WTC11 (cell line): Measurements from ENCODE around the gene FYN. TPM values are rescaled to one million over a fixed set of nuclear protein-coding genes. Genes with fewer than 3 reads are reported as not detected.

Source experiments
- ATAC-seq: fragments of 200-7000 bp; cut with Tn5 transposase; 2 replicates; pipeline ENCODE4 v1.10.0; 2021; ENCODE audit warnings: mild to moderate bottlenecking, moderate library complexity
- CTCF ChIA-PET: fragments of 300-600 bp; sonication (Branson Sonifier 250); formaldehyde crosslinking; loops from one replicate; lab custom pipeline; 2021; ENCODE audit warnings: antibody characterized with exemption; lab: Charles Lee
- POLR2A ChIA-PET: fragments of 350-600 bp; sonication (Branson Sonifier 250); formaldehyde crosslinking; loops from one replicate; lab custom pipeline; 2021; ENCODE audit warnings: antibody characterized with exemption; lab: Charles Lee
- DNase-seq: peaks from one replicate; pipeline ENCODE4 v3.0.0; 2021; ENCODE audit warnings: low spot score
- H3K27ac Mint-ChIP-seq: 2 replicates; pipeline ENCODE4 v1.8.0; 2021; ENCODE audit warnings: mixed read lengths
- H3K27me3 Mint-ChIP-seq: 2 replicates; pipeline ENCODE4 v1.8.0; 2021; ENCODE audit warnings: low read depth, mild to moderate bottlenecking, moderate library complexity, mixed read lengths
- H3K36me3 Mint-ChIP-seq: 2 replicates; pipeline ENCODE4 v1.8.0; 2021; ENCODE audit warnings: mixed read lengths
- H3K4me1 Mint-ChIP-seq: 2 replicates; pipeline ENCODE4 v1.8.0; 2022; ENCODE audit warnings: mixed read lengths
- H3K4me3 Mint-ChIP-seq: 2 replicates; pipeline ENCODE4 v1.8.0; 2021; ENCODE audit warnings: mild to moderate bottlenecking, moderate library complexity, mixed read lengths
- H3K9me3 Mint-ChIP-seq: 2 replicates; pipeline ENCODE4 v1.8.0; 2021; ENCODE audit warnings: mixed read lengths
- CDX4 ChIP-seq: fragments of 250-450 bp; sonication (Bioruptor Pico); IDR thresholded peaks from 2 replicates; pipeline ENCODE4 v1.9.0; 2021; ENCODE audit warnings: moderate library complexity, mild to moderate bottlenecking, inconsistent platforms, borderline replicate concordance
- E2F4 ChIP-seq: sonication (generic); formaldehyde crosslinking; IDR thresholded peaks from 2 replicates; pipeline ENCODE4 v1.8.1; 2022; ENCODE audit warnings: low read depth, mild to moderate bottlenecking, moderate library complexity, missing genetic modification reagents, borderline replicate concordance
- HMGA2 ChIP-seq: fragments of 250-450 bp; sonication (Bioruptor Pico); IDR thresholded peaks from 2 replicates; pipeline ENCODE4 v1.4.0; 2021; ENCODE audit warnings: mild to moderate bottlenecking, moderate library complexity
- NFATC4 ChIP-seq: fragments of 250-450 bp; sonication (Bioruptor Pico); IDR thresholded peaks from 2 replicates; pipeline ENCODE4 v1.9.0; 2021; ENCODE audit warnings: mild to moderate bottlenecking
- SMAD4 ChIP-seq: sonication (generic); formaldehyde crosslinking; IDR thresholded peaks from 2 replicates; pipeline ENCODE4 v1.8.0; 2022; ENCODE audit warnings: mild to moderate bottlenecking, missing genetic modification reagents
- SP1 ChIP-seq: sonication (generic); formaldehyde crosslinking; conservative IDR thresholded peaks from 2 replicates; pipeline ENCODE4 v1.8.1; 2022; ENCODE audit warnings: missing genetic modification reagents
- total RNA-seq: library from RNA; stranded (reverse); gene quantifications from 3 replicates; pipeline ENCODE4 v1.2.3, GENCODE V29; 2021
- TF ChIP-seq, protein P1 (sequence below): sonication (generic); formaldehyde crosslinking; IDR thresholded peaks from 2 replicates; pipeline ENCODE4 v1.8.1; 2023; ENCODE audit warnings: mild to moderate bottlenecking, moderate library complexity, missing genetic modification reagents
- TF ChIP-seq, protein P2 (sequence below): sonication (generic); formaldehyde crosslinking; IDR thresholded peaks from 2 replicates; pipeline ENCODE4 v1.8.1; 2022; ENCODE audit warnings: mild to moderate bottlenecking, moderate library complexity, missing genetic modification reagents
- TF ChIP-seq, protein P3 (sequence below): sonication (generic); formaldehyde crosslinking; IDR thresholded peaks from 2 replicates; pipeline ENCODE4 v1.8.1; 2023; ENCODE audit warnings: mild to moderate bottlenecking, missing genetic modification reagents
- TF ChIP-seq, protein P4 (sequence below): sonication (generic); formaldehyde crosslinking; IDR thresholded peaks from 2 replicates; pipeline ENCODE4 v1.8.1; 2023; ENCODE audit warnings: mild to moderate bottlenecking, missing genetic modification reagents, borderline replicate concordance

The FYN gene
- total RNA-seq, 1 experiment from 2014 or later = 63.9 TPM

DNA sequence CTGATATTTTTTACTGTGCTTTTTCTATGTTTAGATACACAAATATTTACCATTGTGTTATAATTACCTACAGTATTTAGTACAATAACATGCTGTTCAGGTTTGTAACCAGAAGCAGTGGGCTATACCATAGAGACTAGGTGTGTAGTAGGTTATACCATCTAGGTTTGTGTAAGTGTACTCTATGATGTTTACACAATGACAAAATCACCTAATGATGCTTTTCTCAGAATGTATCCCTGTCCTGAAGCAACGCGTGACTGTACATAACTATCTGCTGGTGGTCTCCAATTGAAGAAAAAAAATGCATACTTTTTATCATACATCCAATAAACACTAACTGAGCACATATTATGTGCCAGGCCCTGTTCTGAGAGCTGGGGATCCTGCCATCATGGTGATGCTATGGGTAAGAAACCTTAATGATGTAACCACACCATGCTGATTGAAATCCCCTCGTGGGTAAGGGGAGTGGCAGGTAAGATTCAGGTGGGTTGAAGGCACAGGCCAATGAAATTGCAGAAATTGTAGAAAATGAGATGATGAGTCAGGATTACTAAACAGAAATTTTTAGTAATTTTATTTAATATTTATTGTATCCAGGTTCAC, 76.8 kb downstream of the FYN start:
- ATAC-seq (no peak), DNase-seq (no peak)
- TF ChIP-seq, protein P1, sequence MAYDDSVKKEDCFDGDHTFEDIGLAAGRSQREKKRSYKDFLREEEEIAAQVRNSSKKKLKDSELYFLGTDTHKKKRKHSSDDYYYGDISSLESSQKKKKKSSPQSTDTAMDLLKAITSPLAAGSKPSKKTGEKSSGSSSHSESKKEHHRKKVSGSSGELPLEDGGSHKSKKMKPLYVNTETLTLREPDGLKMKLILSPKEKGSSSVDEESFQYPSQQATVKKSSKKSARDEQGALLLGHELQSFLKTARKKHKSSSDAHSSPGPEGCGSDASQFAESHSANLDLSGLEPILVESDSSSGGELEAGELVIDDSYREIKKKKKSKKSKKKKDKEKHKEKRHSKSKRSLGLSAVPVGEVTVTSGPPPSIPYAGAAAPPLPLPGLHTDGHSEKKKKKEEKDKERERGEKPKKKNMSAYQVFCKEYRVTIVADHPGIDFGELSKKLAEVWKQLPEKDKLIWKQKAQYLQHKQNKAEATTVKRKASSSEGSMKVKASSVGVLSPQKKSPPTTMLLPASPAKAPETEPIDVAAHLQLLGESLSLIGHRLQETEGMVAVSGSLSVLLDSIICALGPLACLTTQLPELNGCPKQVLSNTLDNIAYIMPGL (CRISPR knock-in tag) = no peak
- TF ChIP-seq HMGA2 (CRISPR knock-in tag) (no peak), SP1 (CRISPR knock-in tag) (no peak), E2F4 (CRISPR knock-in tag) (no peak), SMAD4 (no peak), CDX4 (no peak), NFATC4 (CRISPR knock-in tag) (no peak)
- TF ChIP-seq, protein P2, sequence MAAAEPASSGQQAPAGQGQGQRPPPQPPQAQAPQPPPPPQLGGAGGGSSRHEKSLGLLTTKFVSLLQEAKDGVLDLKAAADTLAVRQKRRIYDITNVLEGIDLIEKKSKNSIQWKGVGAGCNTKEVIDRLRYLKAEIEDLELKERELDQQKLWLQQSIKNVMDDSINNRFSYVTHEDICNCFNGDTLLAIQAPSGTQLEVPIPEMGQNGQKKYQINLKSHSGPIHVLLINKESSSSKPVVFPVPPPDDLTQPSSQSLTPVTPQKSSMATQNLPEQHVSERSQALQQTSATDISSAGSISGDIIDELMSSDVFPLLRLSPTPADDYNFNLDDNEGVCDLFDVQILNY (CRISPR knock-in tag) = no peak
- TF ChIP-seq, protein P3, sequence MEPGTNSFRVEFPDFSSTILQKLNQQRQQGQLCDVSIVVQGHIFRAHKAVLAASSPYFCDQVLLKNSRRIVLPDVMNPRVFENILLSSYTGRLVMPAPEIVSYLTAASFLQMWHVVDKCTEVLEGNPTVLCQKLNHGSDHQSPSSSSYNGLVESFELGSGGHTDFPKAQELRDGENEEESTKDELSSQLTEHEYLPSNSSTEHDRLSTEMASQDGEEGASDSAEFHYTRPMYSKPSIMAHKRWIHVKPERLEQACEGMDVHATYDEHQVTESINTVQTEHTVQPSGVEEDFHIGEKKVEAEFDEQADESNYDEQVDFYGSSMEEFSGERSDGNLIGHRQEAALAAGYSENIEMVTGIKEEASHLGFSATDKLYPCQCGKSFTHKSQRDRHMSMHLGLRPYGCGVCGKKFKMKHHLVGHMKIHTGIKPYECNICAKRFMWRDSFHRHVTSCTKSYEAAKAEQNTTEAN (CRISPR knock-in tag) = no peak
- H3K4me3 Mint-ChIP-seq = no peak overlapping the region
- peaks cover 40% of the 10 kb centered on the region for H3K4me1 Mint-ChIP-seq
- H3K9me3 Mint-ChIP-seq = no peaks in the 10 kb centered on the region
- H3K36me3 Mint-ChIP-seq = no peaks in the 10 kb centered on the region
- CTCF ChIA-PET = interaction anchor here (1.1 kb wide), 1 partner anchor 130 kb away, joined by 3 read pairs; no protein-coding TSS in a partner anchor
- POLR2A ChIA-PET = no interaction called here
- H3K27ac Mint-ChIP-seq = no peak overlapping the region
- no peaks in the 10 kb centered on the region for H3K27me3 Mint-ChIP-seq

DNA sequence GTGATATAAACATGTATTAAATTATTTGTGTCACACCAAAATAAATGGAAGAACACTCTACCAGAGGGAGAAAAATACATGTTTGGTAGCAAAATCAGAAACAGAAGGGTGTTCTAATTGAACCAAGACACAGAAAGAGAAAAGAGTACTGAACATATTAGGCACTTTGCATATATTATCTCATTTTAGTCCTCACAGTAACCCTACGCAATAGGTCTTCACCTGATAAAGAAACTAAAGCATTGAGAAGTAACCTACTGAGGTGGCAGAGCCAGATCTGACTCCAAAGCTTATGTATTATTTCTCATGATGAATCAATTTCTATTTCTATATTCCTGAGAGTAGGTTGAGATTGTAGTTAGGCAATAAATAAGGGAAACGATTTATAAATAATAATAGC, 77.7 kb downstream of the FYN start:
- TF ChIP-seq, protein P4, sequence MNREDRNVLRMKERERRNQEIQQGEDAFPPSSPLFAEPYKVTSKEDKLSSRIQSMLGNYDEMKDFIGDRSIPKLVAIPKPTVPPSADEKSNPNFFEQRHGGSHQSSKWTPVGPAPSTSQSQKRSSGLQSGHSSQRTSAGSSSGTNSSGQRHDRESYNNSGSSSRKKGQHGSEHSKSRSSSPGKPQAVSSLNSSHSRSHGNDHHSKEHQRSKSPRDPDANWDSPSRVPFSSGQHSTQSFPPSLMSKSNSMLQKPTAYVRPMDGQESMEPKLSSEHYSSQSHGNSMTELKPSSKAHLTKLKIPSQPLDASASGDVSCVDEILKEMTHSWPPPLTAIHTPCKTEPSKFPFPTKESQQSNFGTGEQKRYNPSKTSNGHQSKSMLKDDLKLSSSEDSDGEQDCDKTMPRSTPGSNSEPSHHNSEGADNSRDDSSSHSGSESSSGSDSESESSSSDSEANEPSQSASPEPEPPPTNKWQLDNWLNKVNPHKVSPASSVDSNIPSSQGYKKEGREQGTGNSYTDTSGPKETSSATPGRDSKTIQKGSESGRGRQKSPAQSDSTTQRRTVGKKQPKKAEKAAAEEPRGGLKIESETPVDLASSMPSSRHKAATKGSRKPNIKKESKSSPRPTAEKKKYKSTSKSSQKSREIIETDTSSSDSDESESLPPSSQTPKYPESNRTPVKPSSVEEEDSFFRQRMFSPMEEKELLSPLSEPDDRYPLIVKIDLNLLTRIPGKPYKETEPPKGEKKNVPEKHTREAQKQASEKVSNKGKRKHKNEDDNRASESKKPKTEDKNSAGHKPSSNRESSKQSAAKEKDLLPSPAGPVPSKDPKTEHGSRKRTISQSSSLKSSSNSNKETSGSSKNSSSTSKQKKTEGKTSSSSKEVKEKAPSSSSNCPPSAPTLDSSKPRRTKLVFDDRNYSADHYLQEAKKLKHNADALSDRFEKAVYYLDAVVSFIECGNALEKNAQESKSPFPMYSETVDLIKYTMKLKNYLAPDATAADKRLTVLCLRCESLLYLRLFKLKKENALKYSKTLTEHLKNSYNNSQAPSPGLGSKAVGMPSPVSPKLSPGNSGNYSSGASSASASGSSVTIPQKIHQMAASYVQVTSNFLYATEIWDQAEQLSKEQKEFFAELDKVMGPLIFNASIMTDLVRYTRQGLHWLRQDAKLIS (CRISPR knock-in tag) = no peak
- ATAC-seq = no peak
- DNase-seq = no peak
- POLR2A ChIA-PET = no interaction called here
- Mint-ChIP-seq H3K27me3 (no peaks in the 10 kb centered on the region), H3K36me3 (no peaks in the 10 kb centered on the region), H3K27ac (no peak overlapping the region), H3K4me3 (no peak overlapping the region), H3K4me1 (peaks cover 37% of the 10 kb centered on the region), H3K9me3 (no peaks in the 10 kb centered on the region)
- CTCF ChIA-PET = interaction anchor here (1.1 kb wide), 1 partner anchor 131 kb away, joined by 3 read pairs; no protein-coding TSS in a partner anchor
